ENCODE data around the gene REG3G. TPM values are rescaled to one million over a fixed set of nuclear protein-coding genes. Genes with fewer than 3 reads are reported as not detected.

REG3G gene
- total RNA-seq = not detected in 2 replicates

GRCh38 chr2:79025421-79025820, at the start of gene REG3G:
TSS of gene REG3G (plus strand) at chr2:79025702. CDS start at chr2:79026094, 392 bp downstream.

Other genes with a start within 250 kb of the REG3G start
- gene REG1B, start 62.3 kb downstream of the REG3G start, total RNA-seq = not detected in 2 replicates
- not detected in 2 replicates for gene REG1A, start 94.8 kb downstream of the REG3G start, total RNA-seq
- gene REG3A, start 134.1 kb downstream of the REG3G start, total RNA-seq = not detected in 2 replicates

All from uterine smooth muscle cell (primary cell).